NCI-H1694 (cell line): ENCODE results near the gene RSPO3.

Experiments used
- DNase-seq: peaks from one replicate; lab custom pipeline; 2025; lab: John Stamatoyannopoulos, UW

The RSPO3 gene

DNA sequence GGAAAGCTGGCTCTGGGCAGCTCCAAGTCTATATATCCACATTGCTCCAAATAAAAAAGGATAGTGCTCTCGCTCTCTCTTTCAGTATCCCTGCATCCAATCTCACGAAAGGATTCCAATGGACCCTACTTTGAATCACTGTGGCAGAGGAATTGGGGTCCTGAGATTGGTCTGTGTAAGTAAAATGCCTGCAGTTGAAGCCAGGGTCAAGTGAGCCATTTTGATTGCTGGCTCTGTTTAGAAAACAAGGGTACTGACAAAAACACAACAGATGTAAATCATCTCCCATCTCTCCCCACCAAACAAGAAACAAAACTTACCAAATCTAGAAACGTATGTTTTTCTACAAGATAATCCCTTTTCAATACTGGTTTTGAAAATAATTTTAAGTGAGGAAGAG, 45.6 kb downstream of the RSPO3 start:
- DNase-seq: no peak

DNA sequence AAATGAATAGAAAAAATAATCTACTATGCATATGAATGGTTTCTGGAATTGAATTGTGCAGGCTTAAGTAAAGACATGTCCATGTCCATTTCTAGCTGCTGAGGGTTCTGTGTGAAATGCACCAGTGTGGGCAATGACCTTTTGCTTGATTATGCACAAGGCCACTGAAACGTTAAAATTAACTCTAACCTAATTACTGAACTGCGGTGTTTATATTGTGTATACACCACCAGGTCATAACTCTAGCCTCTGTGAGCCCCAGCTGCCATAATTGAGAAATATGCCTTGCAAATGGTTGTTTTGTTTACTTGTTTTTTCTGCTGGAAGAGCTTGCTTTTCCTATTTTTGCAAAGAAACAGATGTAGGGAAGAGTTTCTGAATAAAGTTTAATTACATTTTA, 46.1 kb downstream of the RSPO3 start:
- no peak for DNase-seq

DNA sequence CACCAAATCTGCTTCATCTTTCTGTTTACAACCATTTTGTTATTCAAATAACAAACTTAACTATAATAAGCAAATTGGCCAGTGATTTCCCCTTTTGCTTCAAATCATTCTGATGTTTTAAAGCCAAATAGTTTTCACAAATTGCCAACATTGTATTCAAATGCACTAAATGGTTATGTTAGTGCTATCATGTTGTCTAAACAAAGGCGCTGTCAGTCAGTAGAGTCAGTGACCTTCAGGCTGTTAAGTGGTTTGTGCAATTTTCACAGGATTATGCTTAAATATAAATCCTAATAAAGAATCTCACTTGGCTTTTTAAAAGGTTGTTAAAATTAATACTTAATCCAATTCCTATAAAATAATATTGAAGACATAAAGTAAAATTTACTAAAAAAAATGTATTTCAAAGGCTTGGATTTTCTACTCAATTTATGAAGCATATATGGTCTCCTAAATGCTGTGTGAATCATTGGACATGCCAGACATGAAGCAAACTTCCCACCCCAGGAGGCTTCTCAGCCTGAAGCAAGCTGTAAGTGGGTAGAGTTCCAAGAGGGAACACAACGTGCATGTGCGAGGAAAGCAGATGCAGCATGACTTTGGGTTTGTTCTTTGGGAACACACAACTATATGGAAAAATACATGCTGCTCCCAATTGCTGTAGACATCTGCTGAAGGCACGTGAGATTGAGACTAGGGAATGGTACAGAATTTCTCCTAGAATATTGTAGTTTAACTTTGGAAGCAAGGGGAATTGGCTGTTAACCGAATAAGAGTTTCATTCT, 54.9 kb downstream of the RSPO3 start:
- DNase-seq: no peak

DNA sequence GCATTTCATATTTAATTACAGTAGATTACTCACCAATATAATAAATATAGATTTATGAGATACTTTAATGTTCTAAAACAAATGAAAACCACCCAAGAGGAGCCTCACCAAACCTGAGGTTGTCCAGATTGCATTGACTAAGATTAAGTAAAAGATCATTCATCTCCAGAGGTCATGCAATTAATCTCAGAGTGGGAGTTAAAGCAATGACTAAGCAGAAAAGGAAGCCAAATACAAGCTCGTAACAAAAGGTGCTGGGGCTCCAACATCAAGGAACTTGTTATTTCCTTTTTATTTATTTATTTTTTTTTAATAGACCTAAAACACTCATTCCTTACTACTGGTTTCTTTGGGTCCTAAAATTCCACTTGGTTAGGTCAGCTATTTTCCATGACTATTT, 57.7 kb downstream of the RSPO3 start:
- no peak for DNase-seq

DNA sequence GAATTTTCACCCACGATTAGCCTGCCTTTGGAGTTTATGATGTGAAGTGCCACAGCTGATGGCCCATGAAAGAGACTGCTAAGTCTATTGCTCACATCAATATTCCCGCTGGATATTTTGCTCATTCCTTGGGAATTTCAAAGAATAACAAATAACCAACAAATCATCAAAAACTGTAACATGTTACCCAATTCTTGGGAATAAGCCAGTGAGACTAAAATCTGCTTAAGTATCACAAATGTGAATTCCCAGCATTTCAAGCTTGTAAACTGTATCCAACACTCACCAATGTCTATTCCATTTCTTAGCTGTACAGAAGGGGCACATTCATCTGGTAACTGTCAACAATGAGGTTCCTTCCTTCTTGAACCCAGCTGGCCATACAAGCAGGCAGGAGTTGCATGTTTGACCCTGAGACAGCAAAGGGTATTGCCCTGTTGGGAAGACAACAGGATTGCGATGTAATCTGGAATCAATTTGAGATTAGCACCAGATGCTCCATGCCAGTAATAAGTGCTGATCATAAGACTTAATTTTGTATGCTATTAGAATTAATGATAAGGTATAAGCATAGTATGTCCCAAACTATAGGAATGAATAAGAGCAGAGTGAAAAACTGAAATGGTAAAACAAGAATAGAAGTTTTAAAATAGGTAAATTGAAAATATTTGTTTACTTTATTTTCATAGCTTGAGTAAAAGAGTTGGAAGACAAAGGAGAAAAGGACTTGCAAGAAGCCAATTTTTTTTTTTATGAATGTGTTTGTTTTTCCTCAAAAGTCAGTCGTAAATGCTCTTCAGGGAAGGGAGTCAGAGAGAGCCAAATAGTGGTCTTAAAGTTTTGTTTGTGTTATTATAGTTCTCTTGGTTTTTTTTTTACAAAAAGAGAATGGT, 58.8 kb downstream of the RSPO3 start:
- DNase-seq: no peak

DNA sequence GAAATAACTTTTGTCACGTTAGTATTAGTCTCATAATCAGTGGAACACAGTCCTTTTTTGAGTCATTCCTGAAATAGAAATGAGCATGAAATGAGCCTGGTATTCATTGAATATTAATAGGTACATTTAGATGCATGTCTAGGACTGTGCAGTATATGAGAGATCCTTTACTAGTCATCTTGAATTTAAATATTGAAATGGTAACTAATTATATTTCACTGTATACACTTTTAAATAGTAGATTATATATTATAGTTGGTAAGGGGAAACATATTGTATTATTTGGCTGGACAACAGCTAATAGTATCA, 59.4 kb downstream of the RSPO3 start:
- DNase-seq: no peak

DNA sequence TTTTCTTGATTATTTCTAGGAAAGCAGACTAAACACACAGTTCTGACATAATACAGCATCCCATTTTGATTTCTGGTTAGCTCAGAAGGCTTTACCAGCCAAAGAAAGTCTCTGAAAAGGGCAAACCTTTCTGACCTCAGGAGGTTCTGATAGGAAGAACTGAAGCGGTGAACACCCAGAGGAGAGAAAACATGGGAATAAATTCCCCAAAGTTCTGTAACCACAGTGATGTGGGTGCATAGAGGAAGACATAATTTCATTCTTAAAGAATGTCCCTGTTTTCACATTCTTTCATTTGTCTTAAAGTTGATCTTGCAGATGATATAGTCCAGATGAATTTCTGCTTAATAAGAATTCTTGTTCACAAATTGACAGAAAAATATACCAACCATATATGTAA, 60.3 kb downstream of the RSPO3 start:
- no peak for DNase-seq

DNA sequence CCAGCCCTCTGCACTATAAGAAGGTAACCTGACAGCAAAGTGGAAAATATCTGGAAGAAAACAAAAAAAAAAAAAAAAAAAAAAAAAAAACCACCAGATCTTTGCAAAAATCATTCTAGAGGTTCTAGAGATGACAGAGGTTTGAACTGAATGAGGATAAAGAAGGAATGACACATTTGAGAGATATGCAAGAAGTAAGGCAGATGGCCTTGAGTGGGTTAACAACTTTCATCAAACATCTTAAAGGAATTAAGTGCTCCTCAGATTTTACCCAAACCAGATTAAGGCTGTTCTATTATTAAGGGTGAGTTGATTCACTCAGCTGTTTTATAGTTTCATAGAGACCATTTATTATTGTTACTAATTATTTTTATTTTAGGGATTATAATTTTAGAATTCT, 62.0 kb downstream of the RSPO3 start:
- DNase-seq: no peak

DNA sequence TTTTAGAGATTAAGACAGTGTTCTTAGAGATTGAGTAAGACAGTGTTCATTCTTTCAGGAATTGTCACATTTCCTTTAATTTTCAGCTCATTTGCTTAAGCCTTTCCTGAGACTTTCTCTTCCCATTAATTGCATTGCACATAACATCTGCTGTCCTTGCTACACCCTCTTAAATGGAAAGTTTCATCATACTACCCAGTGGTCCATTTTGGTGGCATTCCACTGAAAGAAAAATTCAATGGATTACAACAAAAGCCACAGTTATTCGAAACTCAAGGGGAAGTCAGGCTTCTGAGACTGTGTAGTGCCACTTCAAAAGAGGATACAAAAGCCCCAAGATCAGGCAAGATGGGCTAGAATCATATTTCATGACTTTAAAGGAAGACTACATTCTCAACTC, 64.0 kb downstream of the RSPO3 start:
- no peak for DNase-seq

DNA sequence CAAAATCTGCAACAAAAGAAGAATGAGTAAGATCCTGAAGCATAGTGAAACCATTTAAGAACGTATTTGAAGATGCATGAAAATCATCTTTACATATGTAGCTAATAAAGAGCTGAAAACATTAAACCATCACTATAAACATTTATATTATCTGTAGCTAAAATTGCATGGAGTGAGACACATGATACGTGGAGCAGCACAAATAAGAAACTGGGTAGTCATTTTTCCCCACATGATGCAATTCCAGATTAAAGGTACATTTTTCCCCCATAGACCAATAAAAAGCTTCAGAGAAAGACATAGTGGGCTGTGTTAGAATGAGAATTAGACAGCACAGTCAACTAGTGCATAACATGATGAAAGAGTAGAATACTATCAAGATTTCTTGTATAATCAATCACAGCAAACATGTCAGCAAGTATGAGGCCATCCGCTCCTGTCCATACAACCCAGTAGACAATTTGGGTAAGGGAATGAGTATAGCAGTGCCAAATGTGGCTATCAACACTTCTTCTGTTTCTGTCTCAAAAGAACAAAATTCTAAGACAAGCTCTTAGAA, 67.0 kb downstream of the RSPO3 start:
- DNase-seq: no peak

DNA sequence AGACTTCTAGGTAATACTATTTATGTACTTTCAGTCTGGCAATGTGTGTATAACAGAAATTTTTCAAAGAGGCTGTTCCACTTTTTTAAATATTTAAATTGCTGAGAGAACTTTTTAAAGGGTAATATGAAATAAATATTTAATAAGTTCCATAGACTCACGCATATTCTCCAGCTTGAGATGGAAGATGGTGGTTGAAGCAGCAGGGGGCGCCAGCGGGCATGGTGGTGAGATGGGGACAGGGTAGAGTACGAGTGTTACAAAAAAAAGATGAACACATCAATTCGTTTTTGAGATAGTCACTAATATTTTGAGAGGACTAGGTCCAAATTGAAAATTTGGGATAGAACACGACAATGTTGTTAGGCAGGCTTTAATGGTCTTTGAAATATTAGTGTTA, 68.4 kb downstream of the RSPO3 start:
- peak; percentile 3 for DNase-seq

DNA sequence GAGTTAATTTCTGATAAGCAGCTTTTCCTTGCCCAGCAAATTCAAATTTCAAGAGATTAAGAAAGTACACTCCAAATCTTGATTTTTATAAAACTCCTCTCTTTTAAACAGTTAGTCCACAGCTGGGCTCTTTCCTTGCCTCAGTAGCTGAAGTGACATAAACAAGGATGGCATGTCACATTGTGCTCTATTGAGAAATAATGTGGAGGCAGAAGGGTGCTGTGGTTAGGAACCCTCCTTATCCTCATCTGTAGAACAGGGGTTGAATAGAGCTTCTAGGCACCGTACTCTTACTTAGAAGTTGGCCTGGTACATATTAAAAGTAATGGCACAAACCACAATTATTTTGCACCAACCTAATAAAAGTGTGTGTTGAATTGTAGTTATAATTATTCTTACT, 70.3 kb downstream of the RSPO3 start:
- DNase-seq: no peak

DNA sequence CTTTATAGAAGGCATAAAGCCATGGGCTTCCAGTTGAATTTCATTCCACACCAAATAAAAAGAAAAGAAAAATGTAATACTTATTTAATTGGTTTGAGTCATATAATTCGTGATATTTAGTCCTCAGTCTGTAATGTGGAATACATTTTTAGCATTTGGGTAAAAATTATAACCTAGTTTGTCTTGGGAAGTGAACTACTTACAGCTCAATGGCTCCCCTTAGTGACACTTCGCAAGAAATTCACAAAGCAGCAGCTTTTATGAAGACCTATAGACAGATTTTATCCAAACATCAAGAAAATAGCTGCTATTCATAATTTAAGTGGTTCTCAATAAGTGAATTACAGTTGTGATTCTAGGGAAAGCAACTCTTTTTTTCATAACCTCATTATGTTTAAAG, 72.1 kb downstream of the RSPO3 start:
- DNase-seq: peak; percentile 13

DNA sequence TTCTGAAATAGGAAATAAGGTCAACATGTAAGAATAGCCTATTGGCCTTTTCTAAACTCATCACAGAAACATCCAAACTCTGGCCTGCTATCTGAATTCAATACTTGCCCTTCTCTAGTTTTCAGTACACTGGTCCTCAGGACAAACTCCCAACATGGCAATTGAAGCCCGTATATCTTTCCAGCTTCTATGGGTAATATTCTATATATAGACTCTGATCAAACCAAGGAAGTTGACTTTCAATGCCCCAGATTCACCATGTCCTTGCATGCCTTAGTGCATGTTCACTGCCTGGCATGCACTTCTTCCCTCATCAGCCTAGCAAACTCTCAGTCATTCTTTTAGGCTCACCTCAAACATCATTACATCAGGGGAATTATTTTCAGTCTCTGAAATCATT, 73.2 kb downstream of the RSPO3 start:
- no peak for DNase-seq

DNA sequence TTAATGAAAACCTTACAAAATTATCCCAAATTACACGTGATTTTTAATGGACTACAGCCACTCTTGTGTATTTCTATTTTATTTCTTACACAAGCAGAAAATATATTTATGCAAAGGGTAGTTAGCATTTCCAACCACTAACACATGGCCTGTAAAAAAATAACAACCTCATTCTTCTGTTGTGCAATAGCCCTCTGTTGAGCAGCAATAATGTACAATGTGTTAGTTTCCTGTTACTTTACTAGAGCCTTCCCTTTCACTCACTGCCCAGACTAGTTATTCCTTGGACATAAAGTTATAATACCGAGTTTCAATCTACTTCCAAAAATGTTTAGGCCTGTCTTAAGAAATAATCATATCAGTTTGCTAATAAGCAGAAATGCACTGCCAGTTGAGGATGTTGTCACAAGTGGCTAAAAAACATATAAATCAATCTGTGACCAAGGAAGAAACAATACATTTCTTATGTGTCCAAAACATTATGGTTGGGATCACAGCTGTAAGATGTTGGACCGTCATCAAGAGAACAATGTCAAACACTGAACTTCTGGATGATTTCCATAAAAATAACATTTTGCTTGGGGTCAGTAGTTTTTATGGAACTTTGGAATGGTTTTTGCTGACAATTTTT, 74.6 kb downstream of the RSPO3 start:
- no peak for DNase-seq

DNA sequence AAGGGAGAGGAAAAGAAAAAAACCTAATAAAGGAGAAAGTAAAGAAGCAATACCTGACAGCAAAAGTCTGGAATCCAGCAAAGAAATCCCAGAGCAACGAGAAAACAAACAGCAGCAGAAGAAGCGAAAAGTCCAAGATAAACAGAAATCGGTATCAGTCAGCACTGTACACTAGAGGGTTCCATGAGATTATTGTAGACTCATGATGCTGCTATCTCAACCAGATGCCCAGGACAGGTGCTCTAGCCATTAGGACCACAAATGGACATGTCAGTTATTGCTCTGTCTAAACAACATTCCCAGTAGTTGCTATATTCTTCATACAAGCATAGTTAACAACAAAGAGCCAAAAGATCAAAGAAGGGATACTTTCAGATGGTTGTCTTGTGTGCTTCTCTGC, 77.4 kb downstream of the RSPO3 start:
- DNase-seq: no peak

DNA sequence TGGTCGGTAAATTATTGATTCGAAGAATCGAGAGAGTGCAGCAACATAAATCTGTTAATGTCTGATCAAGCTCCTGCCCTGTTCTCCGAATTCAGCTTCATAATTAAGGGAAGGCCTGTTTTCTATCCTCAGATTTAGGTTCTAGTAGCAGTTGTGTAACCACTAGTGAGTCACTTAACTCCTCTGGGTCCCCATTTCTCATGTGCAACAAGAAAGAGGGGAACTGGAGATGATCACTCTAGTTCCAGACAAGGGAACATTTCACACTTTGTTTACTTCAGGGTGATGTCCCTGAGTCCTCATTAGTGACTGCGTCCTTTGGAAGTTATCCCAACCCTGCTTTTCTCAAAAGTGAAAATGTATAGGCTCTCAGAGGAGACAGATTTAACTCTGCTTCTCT, 80.1 kb downstream of the RSPO3 start:
- no peak for DNase-seq

DNA sequence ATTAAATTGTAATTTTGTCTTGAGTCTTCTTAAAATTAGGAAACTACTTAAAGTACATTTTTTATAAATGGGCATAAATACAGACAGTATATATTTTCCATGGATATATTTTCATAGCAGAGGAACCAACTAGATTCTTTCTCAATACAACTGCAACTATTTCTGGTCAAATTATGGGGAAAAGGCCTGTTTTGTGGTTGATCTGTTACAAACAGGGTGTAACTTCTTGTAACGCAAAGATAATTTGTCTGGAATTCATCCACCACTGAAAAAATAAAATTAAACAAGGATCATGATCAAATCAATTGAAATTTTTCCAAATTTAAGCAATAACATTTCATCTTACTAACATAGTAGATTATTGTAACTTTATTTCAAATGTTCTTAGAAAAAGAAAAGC, 81.0 kb downstream of the RSPO3 start:
- DNase-seq: no peak

DNA sequence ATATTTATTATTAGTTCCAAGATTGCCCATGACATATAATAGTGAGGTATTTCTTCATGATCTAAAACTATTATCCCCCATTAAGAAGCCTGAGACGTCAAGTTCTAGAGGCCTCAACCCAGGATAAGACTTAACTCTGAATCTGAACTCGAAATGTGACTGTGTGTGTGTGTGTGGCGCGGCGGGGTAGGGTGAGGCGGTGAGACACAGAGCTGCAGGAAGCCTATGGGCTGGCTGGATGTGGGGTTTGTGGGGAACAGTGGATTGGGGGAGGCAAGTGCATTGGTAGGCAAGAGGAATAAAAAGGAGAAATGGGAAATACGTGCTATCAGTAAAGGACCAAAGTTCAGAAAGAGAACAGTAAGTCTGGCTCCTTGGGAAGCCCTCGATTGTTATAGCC, 81.6 kb downstream of the RSPO3 start:
- no peak for DNase-seq

DNA sequence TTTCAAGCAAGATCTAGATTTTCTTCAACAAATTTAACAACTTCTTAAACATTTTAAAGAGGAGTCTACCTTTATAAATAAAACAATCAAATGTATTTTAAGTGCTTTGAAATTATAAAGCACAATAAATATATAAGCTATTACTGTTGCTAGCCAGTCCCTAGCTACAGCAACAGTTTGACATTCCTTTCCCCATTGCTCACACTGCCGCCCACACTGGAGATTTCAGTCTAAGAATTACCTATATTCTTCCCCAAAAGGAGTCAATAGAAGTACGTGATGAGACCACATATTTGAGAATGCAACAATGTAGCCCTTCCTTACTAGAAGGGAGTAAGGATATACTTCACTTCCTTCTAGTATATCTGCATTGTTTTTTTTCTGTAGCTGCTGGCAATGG, 82.8 kb downstream of the RSPO3 start:
- no peak for DNase-seq

DNA sequence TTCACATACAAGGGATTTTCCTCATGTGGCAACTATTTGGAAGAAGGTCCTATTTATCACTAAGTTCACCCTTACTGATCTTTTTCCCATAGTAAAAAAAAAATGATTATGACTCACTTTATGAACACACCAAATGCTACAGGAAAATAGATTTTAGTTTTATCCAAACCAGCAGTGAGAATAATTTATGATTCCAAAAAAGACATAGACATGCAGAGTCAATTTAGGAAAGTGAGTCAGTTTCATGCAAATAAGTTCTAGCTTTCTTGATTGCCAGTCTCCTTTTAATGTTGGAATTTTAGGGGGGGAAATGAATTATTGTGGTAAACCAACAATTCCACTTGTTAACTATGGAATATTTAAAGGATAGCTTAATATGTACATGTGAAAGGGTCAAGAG, 84.2 kb downstream of the RSPO3 start:
- DNase-seq: no peak

DNA sequence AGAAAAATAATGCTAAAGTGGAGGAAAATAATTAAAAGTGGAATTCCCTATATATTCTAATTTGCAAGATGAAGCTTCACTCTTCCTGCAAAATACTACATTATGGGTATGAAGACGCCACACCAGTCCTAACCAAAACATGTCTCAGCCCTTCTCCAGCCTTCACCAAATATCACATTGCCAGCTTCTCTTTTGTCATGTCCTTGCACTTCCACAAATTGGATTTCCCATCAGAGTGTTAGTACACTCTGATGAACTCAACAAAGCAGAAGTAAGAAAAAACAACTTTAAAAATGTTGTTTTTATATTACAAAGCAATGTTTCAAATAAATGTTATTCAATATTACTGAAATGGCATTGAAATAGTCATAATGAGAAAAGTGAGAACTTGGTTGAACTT, 85.8 kb downstream of the RSPO3 start:
- no peak for DNase-seq

DNA sequence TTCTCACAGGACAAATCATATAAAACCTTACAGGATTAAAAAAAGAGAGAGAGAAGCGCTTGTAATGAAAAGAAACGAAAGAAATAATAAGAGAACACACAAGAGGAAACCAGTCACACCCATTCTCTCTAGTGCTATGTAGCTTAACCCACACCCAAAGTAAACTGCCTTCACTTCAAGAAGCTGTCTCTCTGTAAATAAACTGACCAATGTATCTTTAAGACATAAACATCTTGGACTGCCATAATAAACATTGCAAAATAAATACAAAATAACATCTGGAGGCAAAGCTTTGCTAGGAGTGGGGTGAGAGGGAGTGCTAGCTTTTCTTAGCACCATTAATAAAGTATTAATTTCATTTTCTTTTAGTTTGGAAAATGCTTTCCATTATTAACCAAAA, 86.6 kb downstream of the RSPO3 start:
- no peak for DNase-seq
